ENCODE measurements around the gene IZUMO2. TPM values are rescaled to one million over a fixed set of nuclear protein-coding genes. Genes with fewer than 3 reads are reported as not detected.

Gene IZUMO2
- polyA plus RNA-seq (2012; rRNA removed), result not detected in 2 replicates
- not detected in 2 replicates for polyA plus RNA-seq (2012; cell fraction: cytosol; rRNA removed)
- polyA plus RNA-seq (2012; cell fraction: nucleus; rRNA removed), result not detected in 2 replicates

GRCh38 chr19:50162988-50163387, at the start of gene IZUMO2:
TSS of gene IZUMO2 (minus strand) at chr19:50163281. CDS start at chr19:50163194, 87 bp downstream.
- ChIA-PET CTCF (no interaction called here), POLR2A (no interaction called here)

DNA sequence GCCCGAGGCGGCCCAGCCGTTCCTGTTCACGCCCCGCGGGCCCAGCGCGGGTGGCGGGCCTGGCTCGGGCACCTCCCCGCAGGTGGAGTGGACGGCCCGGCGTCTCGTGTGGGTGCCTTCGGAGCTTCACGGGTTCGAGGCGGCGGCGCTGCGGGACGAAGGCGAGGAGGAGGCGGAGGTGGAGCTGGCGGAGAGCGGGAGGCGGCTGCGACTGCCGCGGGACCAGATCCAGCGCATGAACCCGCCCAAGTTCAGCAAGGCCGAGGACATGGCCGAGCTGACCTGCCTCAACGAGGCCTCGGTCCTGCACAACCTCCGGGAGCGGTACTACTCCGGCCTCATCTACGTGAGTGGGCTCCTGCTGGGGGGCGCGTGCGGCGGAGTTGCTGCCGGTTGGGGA, 47.3 kb upstream of the IZUMO2 start:
- Histone ChIP-seq H3K36me3 (replicated peaks in 1 of 2; ENCODE audit: control insufficient read depth in 1 of 2, insufficient read depth in 2 of 2, low read length in 1 of 2) (no peaks in the 10 kb centered on the region), H3K4me1 (ENCODE audit: control insufficient read depth in 1 of 2, insufficient read depth in 2 of 2, low read depth in 1 of 2, low read length in 1 of 2) (no peaks in the 10 kb centered on the region), H3K9me2 (no peaks in the 10 kb centered on the region), H3K9ac (no peak overlapping the region), H2AFZ (ENCODE audit: low read depth) (no peak overlapping the region), H4K20me1 (ENCODE audit: insufficient read depth) (no peaks in the 10 kb centered on the region), H3F3A (replicated peaks; ENCODE audit: insufficient read depth) (no peaks in the 10 kb centered on the region), H3K4me3 (ENCODE audit: low read depth in 2 of 2, low read length in 1 of 2) (no peak overlapping the region), H3K27ac (ENCODE audit: low read depth in 2 of 2, low read length in 1 of 2) (no peak overlapping the region), H3K4me2 (no peak overlapping the region), H3K9me3 (no peaks in the 10 kb centered on the region), H3K27me3 (ENCODE audit: insufficient read depth) (peaks cover 46% of the 10 kb centered on the region; the same call in 1 of the 2 replicates), H3K79me2 (ENCODE audit: insufficient read depth) (no peaks in the 10 kb centered on the region)
- POLR2A ChIA-PET, result no interaction called here
- TF ChIP-seq ZBTB33 (IDR thresholded peaks at IDR 0.05; ENCODE audit: borderline replicate concordance, low read depth) (no peak), TCF12 (IDR thresholded peaks at IDR 0.05) (no peak), JUND (IDR thresholded peaks at IDR 0.05) (no peak), RXRA (IDR thresholded peaks at IDR 0.05; ENCODE audit: borderline replicate concordance, low read depth) (no peak), FOXM1 (IDR thresholded peaks at IDR 0.05; ENCODE audit: low read depth) (no peak), NFIC (IDR thresholded peaks at IDR 0.05; ENCODE audit: borderline replicate concordance) (no peak), TAF1 (IDR thresholded peaks at IDR 0.05; ENCODE audit: borderline replicate concordance, low read depth, low read length) (no peak), FOXJ3 (CRISPR knock-in tag; IDR thresholded peaks at IDR 0.05) (no peak), MEF2A (IDR thresholded peaks at IDR 0.05; ENCODE audit: borderline replicate concordance, low read depth) (no peak), MAX (IDR thresholded peaks at IDR 0.05; ENCODE audit: low read depth) (no peak), ELF1 (IDR thresholded peaks at IDR 0.05) (no peak), TEAD4 (IDR thresholded peaks at IDR 0.05; ENCODE audit: borderline replicate concordance, insufficient read depth) (no peak), RFX5 (IDR thresholded peaks at IDR 0.05; ENCODE audit: low read length) (no peak)
- WGBS (ENCODE audit: low lambda C conversion rate), result 35% methylated on average over 23 of the region's 46 CpGs
- DNase-seq, result no peak
- CTCF ChIA-PET, result interaction anchor here (1.0 kb wide), 1 partner anchor 18 kb away, joined by 3 read pairs; no protein-coding TSS in a partner anchor

More at GRCh38 chr19:50162988-50163387, at the start of gene IZUMO2:
- Histone ChIP-seq H3K36me3 (replicated peaks in 1 of 2; ENCODE audit: control insufficient read depth in 1 of 2, insufficient read depth in 2 of 2, low read length in 1 of 2) (no peaks in the 10 kb centered on the region), H3K4me3 (ENCODE audit: low read depth in 2 of 2, low read length in 1 of 2) (no peak within 1 kb of the TSS), H3F3A (replicated peaks; ENCODE audit: insufficient read depth) (no peaks in the 10 kb centered on the region), H3K27ac (ENCODE audit: low read depth in 2 of 2, low read length in 1 of 2) (no peak within 1 kb of the TSS), H4K20me1 (ENCODE audit: insufficient read depth) (no peaks in the 10 kb centered on the region), H3K4me2 (no peak within 1 kb of the TSS), H3K9ac (no peak within 1 kb of the TSS), H3K4me1 (ENCODE audit: control insufficient read depth in 1 of 2, insufficient read depth in 2 of 2, low read depth in 1 of 2, low read length in 1 of 2) (no peaks in the 10 kb centered on the region), H3K27me3 (ENCODE audit: insufficient read depth) (peaks cover 39% of the 10 kb centered on the region), H2AFZ (ENCODE audit: low read depth) (no peak within 1 kb of the TSS), H3K9me3 (no peaks in the 10 kb centered on the region), H3K9me2 (no peaks in the 10 kb centered on the region), H3K79me2 (ENCODE audit: insufficient read depth) (no peaks in the 10 kb centered on the region)
- DNase-seq, result no peak
- 56% methylated on average over 20 of the region's 26 CpGs for WGBS (ENCODE audit: low lambda C conversion rate)
- TF ChIP-seq RFX5 (IDR thresholded peaks at IDR 0.05; ENCODE audit: low read length) (no peak), CTCF (IDR thresholded peaks at IDR 0.05) (no peak), TEAD4 (IDR thresholded peaks at IDR 0.05; ENCODE audit: borderline replicate concordance, insufficient read depth) (no peak)

All from SK-N-SH (cell line).